ENCODE data around the gene KCNA3.

DNA sequence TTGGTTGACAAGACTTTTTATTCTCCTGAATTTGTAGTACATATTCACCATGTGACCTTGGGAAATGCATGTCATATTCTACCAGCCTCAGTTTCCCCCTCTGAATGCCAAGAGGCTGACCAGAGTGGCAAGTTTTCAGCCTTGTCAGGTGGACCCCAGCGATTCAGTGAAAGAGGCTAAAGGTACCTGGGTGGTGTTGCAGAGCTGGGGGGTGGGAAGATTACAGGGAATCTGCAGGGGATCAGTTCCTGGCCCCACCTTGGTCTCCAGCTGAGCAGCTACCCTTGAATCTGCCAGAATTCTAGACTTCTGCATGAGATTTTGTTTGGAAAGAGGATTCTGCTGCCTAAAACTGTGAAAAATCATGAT is 40.7 kb downstream of the KCNA3 start:
- TF ChIP-seq, protein P1, sequence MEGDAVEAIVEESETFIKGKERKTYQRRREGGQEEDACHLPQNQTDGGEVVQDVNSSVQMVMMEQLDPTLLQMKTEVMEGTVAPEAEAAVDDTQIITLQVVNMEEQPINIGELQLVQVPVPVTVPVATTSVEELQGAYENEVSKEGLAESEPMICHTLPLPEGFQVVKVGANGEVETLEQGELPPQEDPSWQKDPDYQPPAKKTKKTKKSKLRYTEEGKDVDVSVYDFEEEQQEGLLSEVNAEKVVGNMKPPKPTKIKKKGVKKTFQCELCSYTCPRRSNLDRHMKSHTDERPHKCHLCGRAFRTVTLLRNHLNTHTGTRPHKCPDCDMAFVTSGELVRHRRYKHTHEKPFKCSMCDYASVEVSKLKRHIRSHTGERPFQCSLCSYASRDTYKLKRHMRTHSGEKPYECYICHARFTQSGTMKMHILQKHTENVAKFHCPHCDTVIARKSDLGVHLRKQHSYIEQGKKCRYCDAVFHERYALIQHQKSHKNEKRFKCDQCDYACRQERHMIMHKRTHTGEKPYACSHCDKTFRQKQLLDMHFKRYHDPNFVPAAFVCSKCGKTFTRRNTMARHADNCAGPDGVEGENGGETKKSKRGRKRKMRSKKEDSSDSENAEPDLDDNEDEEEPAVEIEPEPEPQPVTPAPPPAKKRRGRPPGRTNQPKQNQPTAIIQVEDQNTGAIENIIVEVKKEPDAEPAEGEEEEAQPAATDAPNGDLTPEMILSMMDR (IDR thresholded peaks at IDR 0.05) = no peak
- no peak for TF ChIP-seq POLR2A (IDR thresholded peaks at IDR 0.05)
